GM19467 (cell line): Measurements from ENCODE around the gene NECAB2.
"Not testable (repeated sequence)": the region's sequence is repeated elsewhere in the genome, so short reads cannot be mapped to it uniquely, and the experiment has no call there.

Source experiments
- ATAC-seq: cut with Tn5 transposase; IDR thresholded peaks from one replicate; pipeline ENCODE4 v1.9.1; 2021; ENCODE audit warnings: mild to moderate bottlenecking, moderate library complexity; ENCODE audit not compliant: unreplicated experiment

Gene NECAB2

GRCh38 chr16:83935858-83936255 is 32.2 kb upstream of the NECAB2 start:
- no peak for ATAC-seq

GRCh38 chr16:83936581-83937165 is 31.4 kb upstream of the NECAB2 start:
- no peak for ATAC-seq

DNA sequence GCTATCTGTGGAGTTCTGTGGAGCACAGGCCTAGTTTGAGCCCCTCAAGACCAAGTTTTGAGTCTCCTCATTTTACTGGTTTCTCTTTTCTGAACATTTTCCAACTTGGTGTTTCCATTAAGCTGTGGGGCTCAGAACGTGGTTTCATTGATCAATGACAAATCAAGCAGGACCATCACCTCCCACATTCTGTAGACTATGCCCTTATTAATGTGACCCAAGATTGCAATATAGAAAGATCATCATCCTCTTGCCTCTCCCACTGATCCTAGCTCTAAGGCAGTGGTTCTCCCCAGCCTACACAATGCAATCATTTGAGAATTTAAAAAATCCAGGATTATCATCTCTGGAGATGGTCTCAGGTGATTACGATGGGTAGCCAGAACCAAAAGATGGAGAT is 30.8 kb upstream of the NECAB2 start:
- no peak for ATAC-seq

DNA sequence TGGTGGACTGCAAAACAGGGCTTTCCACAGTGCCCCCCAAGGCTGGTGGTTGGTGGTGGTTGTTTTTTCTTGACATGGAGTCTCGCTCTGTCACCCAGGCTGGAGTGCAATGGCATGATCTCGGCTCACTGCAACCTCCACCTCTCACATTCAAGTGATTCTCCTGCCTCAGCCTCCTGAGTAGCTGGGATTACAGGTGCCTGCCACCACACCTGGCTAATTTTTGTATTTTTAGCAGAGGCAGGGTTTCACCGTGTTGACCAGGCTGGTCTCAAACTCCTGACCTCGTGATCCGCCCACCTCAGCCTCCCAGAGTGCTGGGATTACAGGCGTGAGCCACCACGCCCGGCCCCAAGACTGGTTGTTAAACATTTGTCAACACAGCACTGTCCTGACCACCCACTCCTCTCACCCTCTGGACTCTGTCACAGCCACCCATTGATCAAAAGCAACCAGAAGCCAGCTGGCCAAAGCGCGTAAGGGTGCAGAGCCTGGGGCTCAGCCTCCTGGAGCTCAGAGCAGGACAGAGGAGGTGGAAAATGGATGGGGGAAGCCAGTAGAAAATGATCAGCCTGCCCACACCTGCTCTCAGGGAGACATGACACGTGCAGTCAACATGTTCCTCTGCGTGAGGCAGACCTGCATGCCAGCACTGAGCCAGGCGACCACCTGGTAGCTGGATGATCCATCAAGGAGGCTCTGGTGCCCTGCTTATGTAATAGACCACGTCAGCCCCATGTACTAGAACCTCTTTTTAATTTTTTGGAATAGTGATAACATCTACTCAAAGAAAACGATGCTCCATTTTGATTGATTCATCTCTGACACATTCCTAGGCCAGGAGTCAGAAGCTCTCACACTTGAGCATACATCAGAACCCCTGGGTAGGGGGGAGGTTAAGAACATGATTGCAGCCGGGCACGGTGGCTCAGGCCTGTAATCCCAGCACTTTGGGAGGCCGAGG is 29.8 kb upstream of the NECAB2 start:
- no peak for ATAC-seq

GRCh38 chr16:83939266-83939855 is 28.7 kb upstream of the NECAB2 start:
- ATAC-seq = no peak

GRCh38 chr16:83940119-83940518 is 27.9 kb upstream of the NECAB2 start:
- no peak for ATAC-seq

DNA sequence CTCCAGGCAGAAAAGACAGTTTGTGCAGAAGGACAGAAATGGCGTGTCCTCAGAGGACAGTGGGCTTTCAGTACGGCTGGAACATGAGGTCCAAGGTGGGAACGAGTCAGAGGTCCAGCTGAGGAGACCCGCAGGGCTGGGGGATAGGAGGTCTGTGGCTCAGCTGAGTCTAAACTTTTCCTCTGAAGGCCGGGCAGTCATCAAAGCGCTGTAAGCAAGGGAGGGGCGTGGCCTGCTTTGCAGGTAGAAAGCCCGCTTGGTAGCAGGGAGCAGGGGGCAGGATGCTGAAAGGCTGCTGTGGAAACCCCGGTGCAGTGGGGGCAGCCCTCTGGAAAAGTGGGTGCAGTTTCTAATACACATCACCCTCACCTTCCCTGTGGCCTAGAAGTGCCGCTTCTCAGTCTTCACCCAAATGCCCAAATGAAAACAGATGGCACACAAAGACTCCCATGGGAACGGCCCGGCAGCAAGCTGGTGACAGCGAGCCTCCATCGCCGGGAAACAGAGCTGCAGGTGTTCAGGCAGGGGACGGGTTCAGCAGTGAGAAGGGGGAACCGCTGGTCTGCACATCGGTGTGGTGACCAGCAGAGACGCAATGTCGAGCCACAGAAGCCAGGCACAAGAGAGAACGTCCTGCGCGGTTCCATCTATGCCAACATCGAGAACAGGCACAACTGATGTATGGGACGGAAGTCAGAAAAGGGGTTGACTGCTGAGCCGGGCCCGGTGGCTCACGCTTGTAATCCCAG is 27.2 kb upstream of the NECAB2 start:
- no peak for ATAC-seq

DNA sequence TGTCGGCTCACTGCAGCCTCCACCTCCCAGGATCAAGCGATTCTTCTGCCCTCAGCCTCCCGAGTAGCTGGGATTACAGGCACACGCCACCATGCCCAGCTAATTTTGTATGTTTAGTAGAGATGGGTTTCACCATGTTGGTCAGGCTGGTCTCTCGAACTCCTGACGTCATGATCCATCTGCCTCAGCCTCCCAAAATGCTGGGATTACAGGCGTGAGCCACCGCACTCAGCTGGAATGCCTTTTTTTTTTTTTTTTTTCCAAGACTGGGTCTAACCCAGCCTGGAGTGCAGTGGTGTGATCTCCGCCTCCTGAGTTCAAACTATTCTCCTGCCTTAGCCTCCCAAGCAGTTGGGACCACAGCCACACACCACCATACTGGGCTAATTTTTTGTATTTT is 26.5 kb upstream of the NECAB2 start:
- not testable (repeated sequence) for ATAC-seq

DNA sequence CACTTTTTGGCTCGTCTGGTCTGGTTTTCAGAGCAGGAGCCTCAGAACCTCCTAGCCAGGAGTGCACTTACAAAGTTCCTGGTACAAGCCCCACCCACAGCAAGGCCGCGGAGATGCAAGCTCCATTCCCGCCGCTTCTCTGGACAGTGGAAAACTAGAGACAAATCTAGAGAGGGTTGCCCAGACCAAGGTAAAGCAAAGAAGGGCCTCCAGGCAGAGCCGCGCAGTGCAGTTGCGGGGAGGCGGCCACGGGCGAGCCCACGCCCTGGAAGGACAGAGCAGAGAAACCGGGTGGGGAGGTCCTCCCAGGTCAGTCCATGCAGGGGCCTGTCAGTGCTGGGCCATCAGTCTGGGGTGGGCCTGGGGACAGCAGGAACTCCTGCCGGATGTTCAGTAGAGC is 26.0 kb upstream of the NECAB2 start:
- ATAC-seq = no peak

GRCh38 chr16:83942815-83943515 is 25.1 kb upstream of the NECAB2 start:
- no peak for ATAC-seq

- ATAC-seq = no peak
These were observed 24.5 kb upstream of the NECAB2 start for GRCh38 chr16:83943516-83944050.

DNA sequence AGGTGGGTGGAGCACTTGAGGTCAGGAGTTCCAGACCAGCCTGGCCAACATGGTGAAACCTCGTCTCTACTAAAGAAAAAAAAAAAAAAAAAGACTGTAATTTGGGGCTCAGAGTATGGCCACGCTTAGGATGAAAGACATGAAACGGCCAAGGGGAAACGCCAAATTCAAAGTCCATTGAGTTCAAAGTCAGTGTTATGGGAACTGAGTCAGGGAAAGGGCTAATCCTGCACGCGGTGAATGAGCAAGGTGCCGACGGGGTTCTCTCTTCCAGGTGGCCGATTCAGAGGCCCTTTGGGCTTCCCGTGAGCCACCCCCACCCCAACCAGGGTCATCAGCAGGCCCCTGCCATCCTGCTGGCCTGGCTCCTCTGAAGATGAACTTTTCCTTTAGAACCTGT is 22.5 kb upstream of the NECAB2 start:
- ATAC-seq = no peak

DNA sequence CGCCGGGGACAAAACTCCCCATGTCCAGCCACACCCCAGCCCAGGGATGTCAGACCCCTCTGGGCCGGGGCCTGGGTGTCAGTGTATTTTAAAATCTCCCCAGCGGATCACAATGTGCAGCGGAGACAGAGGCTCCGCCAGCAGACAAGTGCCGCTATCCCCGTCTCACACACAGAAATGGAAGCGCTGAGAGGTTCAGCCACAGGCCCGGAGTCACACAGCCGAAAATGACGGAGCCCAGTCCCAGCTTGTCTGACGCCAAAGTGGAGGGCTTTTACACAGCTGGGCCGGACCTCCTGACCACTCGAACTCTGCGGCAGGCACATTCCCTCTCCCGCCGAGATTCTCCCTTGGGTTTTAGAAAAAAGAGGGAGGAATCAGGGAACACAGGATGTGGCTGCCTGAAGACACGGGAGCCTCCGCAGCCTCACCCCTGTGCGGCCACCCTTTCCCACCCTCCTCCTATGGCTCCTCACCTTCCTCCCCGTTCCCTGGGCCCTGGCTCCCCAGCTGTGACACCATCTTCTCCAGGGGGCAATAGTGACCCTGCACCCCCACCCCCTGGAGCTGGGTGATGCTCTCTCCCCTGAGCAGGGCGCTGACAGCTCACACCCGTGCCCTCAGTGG is 21.8 kb upstream of the NECAB2 start:
- no peak for ATAC-seq

- ATAC-seq = no peak
These were observed 21.1 kb upstream of the NECAB2 start for GRCh38 chr16:83946781-83947566.

- no peak for ATAC-seq
These were observed 20.3 kb upstream of the NECAB2 start for GRCh38 chr16:83947642-83948234.

GRCh38 chr16:83948914-83949723 is 18.9 kb upstream of the NECAB2 start:
- ATAC-seq = no peak

- ATAC-seq = no peak
These were observed 18.4 kb upstream of the NECAB2 start for GRCh38 chr16:83949724-83950001.

DNA sequence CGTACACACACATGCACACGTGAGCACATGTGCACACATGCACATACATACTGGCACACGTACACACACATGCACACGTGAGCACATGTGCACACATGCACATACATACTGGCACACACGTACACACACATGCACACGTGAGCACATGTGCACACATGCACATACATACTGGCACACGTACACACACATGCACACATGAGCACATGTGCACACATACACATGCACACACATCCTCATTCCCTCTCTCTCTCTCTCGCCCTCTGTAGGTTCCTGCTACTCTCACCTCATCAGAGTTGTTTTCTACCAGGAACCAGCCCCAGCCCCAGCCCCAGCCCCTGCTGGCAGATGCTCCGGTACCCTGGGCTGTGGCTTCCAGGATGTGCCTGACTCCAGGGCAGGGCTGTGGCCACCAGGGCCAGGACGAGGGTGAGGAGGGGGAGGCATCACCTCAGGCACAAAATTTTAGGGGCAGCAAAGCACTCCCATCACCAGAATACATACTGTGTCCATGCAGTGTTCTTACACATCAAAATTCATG is 17.1 kb upstream of the NECAB2 start:
- not testable (repeated sequence) for ATAC-seq
